Coronary artery (tissue), 2 donors: ENCODE results near the gene TIMMDC1.

ENCODE experiments used
- DNase-seq: peaks from one replicate; pipeline ENCODE4 v3.0.0-alpha.2; 2017; ENCODE audit warnings: low spot score
- H3K27ac ChIP-seq, 2 donors: fragments of 200-600 bp; sonication (generic); one replicate each; pipeline ENCODE4 v1.5.1; 2016 to 2019
- H3K4me3 ChIP-seq: fragments of 200-600 bp; sonication (generic); 2 replicates; pipeline ENCODE4 v1.5.1; 2016; ENCODE audit warnings: mild to moderate bottlenecking, moderate library complexity
- CTCF ChIP-seq: fragments of 200-600 bp; sonication (generic); IDR thresholded peaks from one replicate; pipeline ENCODE4 v1.5.1; 2019; ENCODE audit warnings: antibody characterized with exemption

TIMMDC1 gene

GRCh38 chr3:119492810-119493209 lies 5.5 kb upstream of the TIMMDC1 start:
- Histone ChIP-seq H3K27ac (no peak overlapping the region), H3K4me3 (no peak overlapping the region)
- TF ChIP-seq CTCF = no peak
- no peak for DNase-seq

GRCh38 chr3:119494597-119494996 lies 3.8 kb upstream of the TIMMDC1 start:
- no peak for DNase-seq
- TF ChIP-seq CTCF = no peak
- H3K27ac ChIP-seq = no peak overlapping the region
- H3K4me3 ChIP-seq = no peak overlapping the region

- H3K27ac ChIP-seq = peak overlapping the region; percentile 84 to 86
- DNase-seq = no peak
- no peak for TF ChIP-seq CTCF
- peak overlapping the region; percentile 76 for H3K4me3 ChIP-seq
These were observed 544 bp upstream of the TIMMDC1 start for GRCh38 chr3:119497820-119498185.

- Histone ChIP-seq H3K27ac (no peak overlapping the region), H3K4me3 (peak overlapping the region; percentile 7)
- TF ChIP-seq CTCF = no peak
- DNase-seq = no peak
These were observed 1.9 kb downstream of the TIMMDC1 start for GRCh38 chr3:119500265-119500664.

- no peak for TF ChIP-seq CTCF
- Histone ChIP-seq H3K4me3 (peak overlapping the region; percentile 7), H3K27ac (no peak overlapping the region)
- no peak for DNase-seq
These were observed 2.6 kb downstream of the TIMMDC1 start for GRCh38 chr3:119500901-119501300.

- no peak for DNase-seq
- no peak overlapping the region for H3K4me3 ChIP-seq
- H3K27ac ChIP-seq = no peak overlapping the region
- no peak for TF ChIP-seq CTCF
These were observed 8.3 kb downstream of the TIMMDC1 start for GRCh38 chr3:119506631-119507030.

GRCh38 chr3:119507404-119507803 lies 9.1 kb downstream of the TIMMDC1 start:
- no peak for DNase-seq
- no peak for TF ChIP-seq CTCF
- Histone ChIP-seq H3K4me3 (no peak overlapping the region), H3K27ac (no peak overlapping the region)
